SK-N-SH treated with all-trans-retinoic acid at 6 μM for 48 hours (cell line): ENCODE results near the gene LETMD1.

Experiments used
- OSR1 ChIP-seq: fragments of 250-450 bp; sonication (Bioruptor Pico); IDR thresholded peaks from 2 replicates; pipeline ENCODE4 v1.8.0; 2022; ENCODE audit warnings: moderate library complexity, mild to moderate bottlenecking, inconsistent platforms
- PPARA ChIP-seq: fragments of 250-450 bp; sonication (Bioruptor Pico); IDR thresholded peaks from 2 replicates; pipeline ENCODE4 v1.5.0; 2020; ENCODE audit warnings: mild to moderate bottlenecking, borderline replicate concordance
- RARB ChIP-seq: fragments of 250-450 bp; sonication (Bioruptor Pico); IDR thresholded peaks from 2 replicates; pipeline ENCODE4 v1.8.0; 2021; ENCODE audit warnings: mild to moderate bottlenecking, moderate library complexity
- ZFP30 ChIP-seq: fragments of 450-650 bp; formaldehyde crosslinking; IDR thresholded peaks from 2 replicates; pipeline ENCODE4 v1.5.0; 2022; ENCODE audit warnings: mild to moderate bottlenecking, moderate library complexity
- ZNF70 ChIP-seq: fragments of 450-650 bp; formaldehyde crosslinking; IDR thresholded peaks from 2 replicates; pipeline ENCODE4 v1.5.0; 2020; ENCODE audit warnings: mild to moderate bottlenecking, moderate library complexity
- TF ChIP-seq, protein P1 (sequence below): fragments of 250-450 bp; sonication (Bioruptor Pico); IDR thresholded peaks from 2 replicates; pipeline ENCODE4 v1.5.1; 2021; ENCODE audit warnings: mild to moderate bottlenecking, moderate library complexity
- TF ChIP-seq, protein P2 (sequence below): fragments of 250-450 bp; sonication (Bioruptor Pico); IDR thresholded peaks from 2 replicates; pipeline ENCODE4 v1.8.0; 2020; ENCODE audit warnings: mild to moderate bottlenecking, moderate library complexity, borderline replicate concordance

DNA sequence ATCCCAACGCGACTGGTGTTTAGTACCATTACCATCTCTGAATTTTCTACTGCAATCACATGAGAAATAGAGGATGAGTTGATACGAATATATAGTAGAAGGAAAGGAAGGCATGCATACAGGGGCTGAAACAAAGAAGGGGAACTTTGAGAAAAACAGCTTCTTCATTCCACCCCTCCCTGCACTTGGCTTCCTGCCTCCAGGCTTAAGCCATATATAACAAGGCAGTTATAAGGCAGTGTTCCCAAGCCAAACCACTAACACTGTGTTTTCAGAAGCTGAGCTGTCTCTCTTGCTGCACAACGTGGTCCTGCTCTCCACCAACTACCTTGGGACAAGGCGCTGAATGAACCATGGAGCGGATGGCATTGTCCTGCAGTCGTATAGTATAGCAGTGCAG, 11.0 kb downstream of the LETMD1 start:
- TF ChIP-seq RARB (CRISPR knock-in tag) (no peak), ZFP30 (CRISPR knock-in tag) (no peak), PPARA (CRISPR knock-in tag) (no peak), OSR1 (CRISPR knock-in tag) (no peak), ZNF70 (no peak)
- TF ChIP-seq, protein P1, sequence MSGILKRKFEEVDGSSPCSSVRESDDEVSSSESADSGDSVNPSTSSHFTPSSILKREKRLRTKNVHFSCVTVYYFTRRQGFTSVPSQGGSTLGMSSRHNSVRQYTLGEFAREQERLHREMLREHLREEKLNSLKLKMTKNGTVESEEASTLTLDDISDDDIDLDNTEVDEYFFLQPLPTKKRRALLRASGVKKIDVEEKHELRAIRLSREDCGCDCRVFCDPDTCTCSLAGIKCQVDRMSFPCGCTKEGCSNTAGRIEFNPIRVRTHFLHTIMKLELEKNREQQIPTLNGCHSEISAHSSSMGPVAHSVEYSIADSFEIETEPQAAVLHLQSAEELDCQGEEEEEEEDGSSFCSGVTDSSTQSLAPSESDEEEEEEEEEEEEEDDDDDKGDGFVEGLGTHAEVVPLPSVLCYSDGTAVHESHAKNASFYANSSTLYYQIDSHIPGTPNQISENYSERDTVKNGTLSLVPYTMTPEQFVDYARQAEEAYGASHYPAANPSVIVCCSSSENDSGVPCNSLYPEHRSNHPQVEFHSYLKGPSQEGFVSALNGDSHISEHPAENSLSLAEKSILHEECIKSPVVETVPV (CRISPR knock-in tag) = no peak
- TF ChIP-seq, protein P2, sequence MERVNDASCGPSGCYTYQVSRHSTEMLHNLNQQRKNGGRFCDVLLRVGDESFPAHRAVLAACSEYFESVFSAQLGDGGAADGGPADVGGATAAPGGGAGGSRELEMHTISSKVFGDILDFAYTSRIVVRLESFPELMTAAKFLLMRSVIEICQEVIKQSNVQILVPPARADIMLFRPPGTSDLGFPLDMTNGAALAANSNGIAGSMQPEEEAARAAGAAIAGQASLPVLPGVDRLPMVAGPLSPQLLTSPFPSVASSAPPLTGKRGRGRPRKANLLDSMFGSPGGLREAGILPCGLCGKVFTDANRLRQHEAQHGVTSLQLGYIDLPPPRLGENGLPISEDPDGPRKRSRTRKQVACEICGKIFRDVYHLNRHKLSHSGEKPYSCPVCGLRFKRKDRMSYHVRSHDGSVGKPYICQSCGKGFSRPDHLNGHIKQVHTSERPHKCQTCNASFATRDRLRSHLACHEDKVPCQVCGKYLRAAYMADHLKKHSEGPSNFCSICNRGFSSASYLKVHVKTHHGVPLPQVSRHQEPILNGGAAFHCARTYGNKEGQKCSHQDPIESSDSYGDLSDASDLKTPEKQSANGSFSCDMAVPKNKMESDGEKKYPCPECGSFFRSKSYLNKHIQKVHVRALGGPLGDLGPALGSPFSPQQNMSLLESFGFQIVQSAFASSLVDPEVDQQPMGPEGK = no peak
